IMR-90 (cell line): ENCODE results near the gene SASH1. TPM values are rescaled to one million over a fixed set of nuclear protein-coding genes. Genes with fewer than 3 reads are reported as not detected.

ENCODE experiments used
- ATAC-seq: fragments of 200-7000 bp; cut with Tn5 transposase; 2 replicates; pipeline ENCODE4 v1.9.1; 2020; ENCODE audit warnings: low read depth, mild to moderate bottlenecking, moderate library complexity
- BruUV-seq: library from RNA; stranded (reverse); fragments of 400-500 nt; replicated peaks from 2 replicates; lab custom pipeline; 2021; lab: Mats Ljungman, UMichigan
- CTCF ChIA-PET: fragments of 300-600 bp; formaldehyde crosslinking; extraction: SDS; loops from one replicate; lab custom pipeline; 2021; ENCODE audit warnings: antibody characterized with exemption; lab: Yijun Ruan, JAX
- POLR2A ChIA-PET: fragments of 300-600 bp; sonication (Branson Sonifier 250); formaldehyde crosslinking; loops from one replicate; lab custom pipeline; 2022; ENCODE audit warnings: antibody characterized with exemption; ENCODE audit not compliant: unreplicated experiment; lab: Charles Lee
- DNase-seq: peaks from one replicate; pipeline ENCODE4 v3.0.0; 2013
- H2AFZ ChIP-seq: replicated peaks from 2 replicates; pipeline ENCODE3; 2013; ENCODE audit warnings: low read length, mild to moderate bottlenecking; ENCODE audit not compliant: poor library complexity
- H2AK5ac ChIP-seq: 2 replicates; pipeline ENCODE4 v1.6.1; 2013; ENCODE audit warnings: low read depth, low read length, inconsistent platforms
- H2AK9ac ChIP-seq: replicated peaks from 2 replicates; pipeline ENCODE3; 2013; ENCODE audit warnings: mild to moderate bottlenecking, low read depth, low read length, moderate library complexity; ENCODE audit not compliant: poor library complexity
- H2BK120ac ChIP-seq: 2 replicates; pipeline ENCODE4 v1.6.1; 2013; ENCODE audit warnings: low read depth, low read length, inconsistent platforms
- H2BK15ac ChIP-seq: 3 replicates; pipeline ENCODE4 v1.6.1; 2013; ENCODE audit warnings: low read depth, low read length, inconsistent platforms
- H2BK20ac ChIP-seq: 2 replicates; pipeline ENCODE4 v1.6.1; 2013; ENCODE audit warnings: low read depth, mild to moderate bottlenecking, inconsistent platforms, low read length, moderate library complexity
- H2BK5ac ChIP-seq: 2 replicates; pipeline ENCODE4 v1.6.1; 2013; ENCODE audit warnings: mild to moderate bottlenecking, low read depth, low read length, inconsistent platforms; ENCODE audit not compliant: poor library complexity, severe bottlenecking
- H3K14ac ChIP-seq: replicated peaks from 2 replicates; pipeline ENCODE4 v1.6.1; 2013; ENCODE audit warnings: low read depth, low read length, inconsistent platforms
- H3K18ac ChIP-seq: 2 replicates; pipeline ENCODE4 v1.6.1; 2013; ENCODE audit warnings: low read depth, low read length, control low read depth
- H3K23ac ChIP-seq: 2 replicates; pipeline ENCODE4 v1.6.1; 2013; ENCODE audit warnings: low read depth, low read length, inconsistent platforms
- H3K27ac ChIP-seq: 2 replicates; pipeline ENCODE4 v1.5.1; 2013; ENCODE audit warnings: mild to moderate bottlenecking, control low read depth, low read length; ENCODE audit not compliant: insufficient read depth
- H3K27me3 ChIP-seq: 2 replicates; pipeline ENCODE4 v1.6.1; 2013; ENCODE audit warnings: low read length; ENCODE audit not compliant: control insufficient read depth, insufficient read depth
- H3K36me3 ChIP-seq: 2 replicates; pipeline ENCODE4 v1.6.1; 2013; ENCODE audit warnings: low read length, mixed read lengths; ENCODE audit not compliant: control insufficient read depth, insufficient read depth
- H3K4ac ChIP-seq: 2 replicates; pipeline ENCODE4 v1.6.1; 2013; ENCODE audit warnings: low read depth, low read length, inconsistent platforms
- H3K4me1 ChIP-seq: 2 replicates; pipeline ENCODE4 v1.6.1; 2013; ENCODE audit warnings: low read length, mixed read lengths; ENCODE audit not compliant: control insufficient read depth, insufficient read depth
- H3K4me2 ChIP-seq: 2 replicates; pipeline ENCODE4 v1.6.1; 2013; ENCODE audit warnings: low read depth, mild to moderate bottlenecking, control low read depth, low read length, moderate library complexity
- H3K4me3 ChIP-seq: 2 replicates; pipeline ENCODE4 v1.5.1; 2013; ENCODE audit warnings: low read depth, mild to moderate bottlenecking, control low read depth, low read length, moderate library complexity; ENCODE audit not compliant: insufficient read depth
- H3K56ac ChIP-seq: 2 replicates; pipeline ENCODE4 v1.6.1; 2013; ENCODE audit warnings: low read length, inconsistent platforms; ENCODE audit not compliant: insufficient read depth; ENCODE audit errors: extremely low read depth
- H3K79me1 ChIP-seq, 2 experiments: 2 replicates each; pipeline ENCODE4 v1.6.1; 2013; ENCODE audit warnings: low read length in 2 of 2, inconsistent platforms in 1 of 2, low read depth in 1 of 2
- H3K9ac ChIP-seq: 2 replicates; pipeline ENCODE4 v1.6.1; 2013; ENCODE audit warnings: low read depth, low read length, control low read depth
- H3K9me1 ChIP-seq: 2 replicates; pipeline ENCODE4 v1.6.1; 2013; ENCODE audit warnings: low read length, inconsistent platforms; ENCODE audit not compliant: insufficient read depth
- H3K9me3 ChIP-seq: 2 replicates; pipeline ENCODE4 v1.6.1; 2013; ENCODE audit warnings: low read length; ENCODE audit not compliant: control insufficient read depth, insufficient read depth
- H4K20me1 ChIP-seq: 2 replicates; pipeline ENCODE4 v1.6.1; 2013; ENCODE audit warnings: low read length, inconsistent platforms; ENCODE audit not compliant: insufficient read depth
- H4K5ac ChIP-seq: 2 replicates; pipeline ENCODE4 v1.6.1; 2013; ENCODE audit warnings: mild to moderate bottlenecking, low read depth, low read length, control low read depth
- H4K8ac ChIP-seq, 2 experiments: 2 replicates each; pipeline ENCODE4 v1.6.1; 2013; ENCODE audit warnings: low read depth in 2 of 2, low read length in 2 of 2, control low read depth in 1 of 2, inconsistent platforms in 1 of 2
- H4K91ac ChIP-seq: 2 replicates; pipeline ENCODE4 v1.6.1; 2013; ENCODE audit warnings: low read depth, low read length, inconsistent platforms; ENCODE audit not compliant: insufficient read depth
- CEBPB ChIP-seq: IDR thresholded peaks from 2 replicates; pipeline ENCODE4 v1.6.1; 2012; ENCODE audit warnings: low read depth, low read length, improper control_type of control experiment
- FOS ChIP-seq: fragments of 150-350 bp; IDR thresholded peaks from 2 replicates; pipeline ENCODE4 v1.6.1; 2016; ENCODE audit warnings: low read depth, low read length
- MAFK ChIP-seq: IDR thresholded peaks from 2 replicates; pipeline ENCODE4 v1.6.1; 2012; ENCODE audit warnings: low read depth, low read length, improper control_type of control experiment
- MAZ ChIP-seq: IDR thresholded peaks from 2 replicates; pipeline ENCODE4 v1.6.1; 2012; ENCODE audit warnings: low read depth, mild to moderate bottlenecking, low read length, improper control_type of control experiment, moderate library complexity, borderline replicate concordance
- MXI1 ChIP-seq: IDR thresholded peaks from 2 replicates; pipeline ENCODE4 v1.6.1; 2012; ENCODE audit warnings: low read depth, mild to moderate bottlenecking, low read length, moderate library complexity, borderline replicate concordance
- RCOR1 ChIP-seq: IDR thresholded peaks from 2 replicates; pipeline ENCODE4 v1.6.1; 2012; ENCODE audit warnings: mild to moderate bottlenecking, low read length, improper control_type of control experiment; ENCODE audit not compliant: insufficient replicate concordance
- RFX5 ChIP-seq: IDR thresholded peaks from 2 replicates; pipeline ENCODE4 v1.8.0; 2012; ENCODE audit warnings: low read depth, mild to moderate bottlenecking, low read length, moderate library complexity
- WGBS, 2 experiments: methylation state at CpG; one replicate each; pipeline versions ENCODE4 v1.1.5 to v1.1.7; 2013; ENCODE audit warnings: missing lambda C conversion rate in 2 of 2; ENCODE audit not compliant: insufficient read length in 1 of 2; ENCODE audit errors: extremely low coverage in 2 of 2; 5-methylcytosine and 5-hydroxymethylcytosine counted together
- dilution Hi-C: fragments of 300-500 bp; cut with HindIII; formaldehyde crosslinking; loops from one replicate; pipeline ENCODE4 v1.14.3; 2018; ENCODE audit warnings: low sequenced_read_pairs; ENCODE audit not compliant: unreplicated experiment
- in situ Hi-C: fragments of 300-500 bp; cut with MboI; formaldehyde crosslinking; loops from 3 replicates; pipeline ENCODE4 v1.14.3; 2019; ENCODE audit warnings: low sequenced_read_pairs, inconsistent platforms, mixed read lengths
- intact Hi-C: fragments of 100-400 bp; cut with micrococcal nuclease; formaldehyde crosslinking; loops from 2 replicates; pipeline ENCODE4 v1.10.0; 2022
- polyA plus RNA-seq, 3 experiments: library from polyadenylated mRNA; depleted of rRNA; stranded (reverse); fragments of >200 nt; gene quantifications; 2 replicates each; pipeline ENCODE4 v1.2.3, GENCODE V29; 2012; ENCODE audit warnings: low replicate concordance in 1 of 3
- total RNA-seq: library from RNA; depleted of rRNA; stranded (reverse); fragments of >200 nt; gene quantifications from 2 replicates; pipeline ENCODE4 v1.2.3, GENCODE V29; 2012

Gene SASH1
- total and polyA plus RNA-seq, 2 of the 4 experiments (the other 2 are of a cell fraction), result 11.6 to 16.5 TPM

GRCh38 chr6:148570456-148570855 lies 227.8 kb downstream of the SASH1 start (continued):
- TF ChIP-seq RCOR1, result no peak
- TF ChIP-seq CEBPB, result no peak
- no peak for TF ChIP-seq MAZ

- BruUV-seq, result no TSS peak
Measured at GRCh38 chr6:148572676-148573335, 230.2 kb downstream of the SASH1 start.

More at GRCh38 chr6:148572676-148573335, 230.2 kb downstream of the SASH1 start:
- H3K27ac ChIP-seq, result no peak overlapping the region
- H4K8ac ChIP-seq, result no peak overlapping the region
- H3K9me3 ChIP-seq, result no peaks in the 10 kb centered on the region
- H3K4me3 ChIP-seq, result no peak overlapping the region
- H3K36me3 ChIP-seq, result no peaks in the 10 kb centered on the region
- no peaks in the 10 kb centered on the region for H3K27me3 ChIP-seq
- POLR2A ChIA-PET, result no interaction called here
- ATAC-seq (no peak), DNase-seq (no peak)
- WGBS, 2 experiments, result 87% methylated on average over 7 of the region's 9 CpGs; no CpG with 5 or more reads in 1 of the 2 experiments
- no peak overlapping the region for H2AK9ac ChIP-seq
- dilution Hi-C loops (no loop called here), in situ Hi-C loops (loop anchor here (10.0 kb wide), 2 partner anchors 452 to 942 kb away; no protein-coding TSS in a partner anchor), intact Hi-C loops (loop anchor here (10.0 kb wide), 3 partner anchors 262 to 942 kb away; no protein-coding TSS in a partner anchor)
- no peak overlapping the region for H3K18ac ChIP-seq
- H3K9ac ChIP-seq, result no peak overlapping the region
- no peak overlapping the region for H3K56ac ChIP-seq
- no peak overlapping the region for H4K91ac ChIP-seq
- no peak overlapping the region for H2AK5ac ChIP-seq
- no peak overlapping the region for H3K23ac ChIP-seq
- H3K14ac ChIP-seq, result no peak overlapping the region
- H3K79me1 ChIP-seq, result no peaks in the 10 kb centered on the region
- no peak overlapping the region for H2BK20ac ChIP-seq
- H3K4me1 ChIP-seq, result peaks cover under 1% of the 10 kb centered on the region; the same call in 1 of the 2 replicates
- no peak overlapping the region for H2BK15ac ChIP-seq
- H4K20me1 ChIP-seq, result no peaks in the 10 kb centered on the region
- no peak overlapping the region for H2BK5ac ChIP-seq
- no peak overlapping the region for H3K4ac ChIP-seq
- TF ChIP-seq MXI1, result no peak
- TF ChIP-seq FOS, result no peak
- no peak for TF ChIP-seq MAFK
- TF ChIP-seq RFX5, result no peak
- CTCF ChIA-PET, result interaction anchor here (0.6 kb wide), 1 partner anchor 168 kb away, joined by 4 read pairs; no protein-coding TSS in a partner anchor
- no peak overlapping the region for H4K5ac ChIP-seq
- no peak overlapping the region for H3K4me2 ChIP-seq
- 0 out of 2 replicates have a peak, but pooled peaks cover 4% of the 10 kb centered on the region for H3K9me1 ChIP-seq
- no peak overlapping the region for H2BK120ac ChIP-seq
- H2AFZ ChIP-seq, result no peak overlapping the region
